ENCODE results near the gene NUMB.

DNA sequence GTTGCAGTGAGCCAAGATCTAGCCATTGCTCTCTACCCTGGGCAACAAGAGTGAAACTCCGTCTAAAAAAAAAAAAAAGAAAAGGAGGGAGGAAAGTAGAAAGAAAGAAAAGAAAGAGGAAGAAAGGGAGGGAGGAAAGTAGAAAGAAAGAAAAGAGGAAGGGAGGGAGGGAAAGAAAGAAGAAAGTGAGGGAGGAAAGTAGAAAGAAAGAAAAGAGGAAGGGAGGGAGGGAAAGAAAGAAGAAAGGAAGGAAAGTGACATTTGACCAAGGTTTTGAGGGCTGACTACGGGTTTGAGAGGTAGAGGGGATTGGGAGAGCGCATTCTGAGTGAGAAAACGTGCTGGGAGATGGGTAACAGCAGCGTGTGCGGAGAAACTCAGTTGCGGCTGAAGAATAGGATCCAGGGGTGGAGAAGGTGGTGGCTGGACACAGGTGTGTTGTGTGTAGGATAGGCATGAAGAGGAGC, 221.6 kb downstream of the NUMB start:
- no peak for TF ChIP-seq POLR2A (IDR thresholded peaks at IDR 0.05; ENCODE audit: low read length)
- TF ChIP-seq GATA1 (IDR thresholded peaks at IDR 0.05; ENCODE audit: low read depth, low read length) = no peak

Data from erythroblast (primary cell).